ENCODE measurements around the gene VANGL1. TPM values are rescaled to one million over a fixed set of nuclear protein-coding genes. Genes with fewer than 3 reads are reported as not detected.

VANGL1 gene
- total RNA-seq, 1 donor from 2014 or later: 5.9 TPM

DNA sequence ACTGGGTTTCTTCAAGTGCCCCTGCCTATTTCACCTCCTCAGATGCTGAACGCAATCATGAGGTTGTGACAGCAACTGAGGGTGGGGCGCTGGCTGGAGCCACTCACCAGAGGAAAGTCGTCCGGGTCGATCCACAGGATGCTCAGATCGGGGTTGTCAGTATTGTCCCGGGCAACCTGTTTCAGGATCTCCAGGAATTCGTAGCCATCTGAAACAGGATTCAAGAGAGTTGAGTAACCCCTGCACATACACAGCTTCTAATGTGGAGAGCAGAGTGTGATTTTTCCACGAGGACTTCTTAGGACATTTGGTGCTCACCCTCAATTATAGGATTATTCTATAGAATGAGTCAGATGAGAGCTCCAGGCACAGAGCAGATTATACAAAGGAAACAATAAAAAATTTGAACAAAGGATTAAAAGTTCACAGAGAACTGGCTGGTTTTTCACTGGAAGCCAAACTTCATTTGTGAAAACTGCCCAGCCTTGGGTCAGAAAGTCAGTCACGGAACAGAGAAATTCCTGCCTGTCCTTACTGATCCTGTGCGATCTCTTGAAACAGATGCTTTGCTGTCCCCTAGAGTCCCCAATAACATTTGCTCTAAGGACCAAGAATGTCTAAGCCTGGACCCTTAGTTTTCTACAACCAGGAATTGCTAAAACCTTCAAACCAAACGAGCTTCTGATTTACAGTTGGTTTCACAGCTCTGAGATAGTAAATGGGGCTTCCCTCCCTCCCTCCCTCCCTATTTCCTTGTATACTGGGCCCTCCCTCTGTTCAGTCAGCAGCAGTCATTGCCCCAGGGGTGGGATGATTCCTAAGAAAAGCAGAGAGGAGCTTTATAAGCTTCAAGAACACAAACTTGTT is 63.5 kb downstream of the VANGL1 start:
- H3K4me1 ChIP-seq: peaks cover 66% of the 10 kb centered on the region
- TF ChIP-seq, protein P1, sequence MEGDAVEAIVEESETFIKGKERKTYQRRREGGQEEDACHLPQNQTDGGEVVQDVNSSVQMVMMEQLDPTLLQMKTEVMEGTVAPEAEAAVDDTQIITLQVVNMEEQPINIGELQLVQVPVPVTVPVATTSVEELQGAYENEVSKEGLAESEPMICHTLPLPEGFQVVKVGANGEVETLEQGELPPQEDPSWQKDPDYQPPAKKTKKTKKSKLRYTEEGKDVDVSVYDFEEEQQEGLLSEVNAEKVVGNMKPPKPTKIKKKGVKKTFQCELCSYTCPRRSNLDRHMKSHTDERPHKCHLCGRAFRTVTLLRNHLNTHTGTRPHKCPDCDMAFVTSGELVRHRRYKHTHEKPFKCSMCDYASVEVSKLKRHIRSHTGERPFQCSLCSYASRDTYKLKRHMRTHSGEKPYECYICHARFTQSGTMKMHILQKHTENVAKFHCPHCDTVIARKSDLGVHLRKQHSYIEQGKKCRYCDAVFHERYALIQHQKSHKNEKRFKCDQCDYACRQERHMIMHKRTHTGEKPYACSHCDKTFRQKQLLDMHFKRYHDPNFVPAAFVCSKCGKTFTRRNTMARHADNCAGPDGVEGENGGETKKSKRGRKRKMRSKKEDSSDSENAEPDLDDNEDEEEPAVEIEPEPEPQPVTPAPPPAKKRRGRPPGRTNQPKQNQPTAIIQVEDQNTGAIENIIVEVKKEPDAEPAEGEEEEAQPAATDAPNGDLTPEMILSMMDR (IDR thresholded peaks at IDR 0.05; ENCODE audit: borderline replicate concordance): no peak
- H3K27ac ChIP-seq (replicated peaks): peak overlapping the region; percentile 27
- H3K27me3 ChIP-seq (ENCODE audit: low read depth): peaks cover 3% of the 10 kb centered on the region
- intact Hi-C loops (cut with micrococcal nuclease): no loop called here
- H3K36me3 ChIP-seq: peaks cover 25% of the 10 kb centered on the region
- no peak overlapping the region for H3K4me3 ChIP-seq
- no peak for DNase-seq
- no peaks in the 10 kb centered on the region for H3K9me3 ChIP-seq (replicated peaks)

DNA sequence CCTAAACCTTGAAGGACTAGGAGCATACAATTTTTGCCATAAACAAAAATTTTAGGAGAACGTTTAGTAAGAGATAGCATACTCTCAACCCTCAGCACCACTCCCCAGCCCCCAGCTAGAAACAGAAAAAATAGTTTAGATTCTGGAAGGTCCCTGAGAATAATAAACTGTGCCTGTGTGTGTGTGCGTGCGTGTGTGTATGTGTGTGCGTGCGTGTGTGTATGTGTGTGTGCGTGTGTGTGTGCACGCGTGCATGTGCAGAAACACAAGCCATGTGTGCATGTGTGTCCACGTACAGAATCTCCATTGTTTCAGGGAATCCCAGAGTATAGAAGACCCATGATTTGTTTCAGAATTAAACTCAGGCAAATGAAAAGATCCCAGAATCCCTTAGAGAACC is 64.2 kb downstream of the VANGL1 start:
- Histone ChIP-seq H3K27ac (replicated peaks) (peak overlapping the region; percentile 27), H3K36me3 (peaks cover 25% of the 10 kb centered on the region), H3K9me3 (replicated peaks) (no peaks in the 10 kb centered on the region), H3K4me1 (peaks cover 72% of the 10 kb centered on the region), H3K4me3 (no peak overlapping the region), H3K27me3 (ENCODE audit: low read depth) (peaks cover 10% of the 10 kb centered on the region)
- intact Hi-C loops (cut with micrococcal nuclease): no loop called here
- TF ChIP-seq, protein P1 (IDR thresholded peaks at IDR 0.05; ENCODE audit: borderline replicate concordance): no peak
- no peak for DNase-seq

DNA sequence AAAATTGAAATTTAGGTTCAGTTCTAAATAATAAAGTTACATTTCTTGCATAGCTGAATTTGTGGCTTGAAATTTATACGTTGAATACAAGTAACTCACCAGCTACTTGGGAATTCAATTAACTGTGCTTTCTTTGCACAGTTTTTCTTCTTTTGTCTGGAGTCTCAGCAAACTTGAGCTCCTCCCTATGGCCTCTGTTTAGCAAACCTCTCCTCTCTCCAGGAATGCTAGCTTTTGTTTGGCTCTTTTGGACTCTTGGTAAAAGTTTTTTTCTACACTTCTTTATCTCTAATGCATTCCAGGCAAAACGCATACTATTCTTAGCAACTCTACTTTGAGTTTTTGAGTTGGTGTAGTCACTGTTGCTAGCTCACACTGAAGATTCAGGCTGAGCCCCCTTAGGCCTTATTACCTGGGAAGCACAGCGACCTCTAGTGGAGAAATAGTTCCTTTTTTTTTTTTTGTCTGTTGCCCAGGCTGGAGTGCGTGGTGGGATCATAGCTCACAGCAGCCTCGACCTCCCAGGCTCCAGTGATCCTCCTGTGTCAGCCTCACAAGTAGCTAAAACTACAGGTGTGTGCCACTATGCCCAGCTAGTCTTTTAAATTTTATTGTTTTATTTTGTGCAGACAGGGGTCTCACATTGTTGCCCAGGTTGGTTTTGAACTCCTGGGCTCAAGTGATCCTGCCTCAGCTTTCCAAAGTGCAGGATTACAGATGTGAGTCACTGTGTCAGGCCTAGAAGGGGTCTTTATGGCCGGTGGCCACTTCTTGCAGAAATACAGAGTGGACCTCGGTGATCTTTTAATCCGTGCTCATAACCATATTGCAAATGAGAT is 65.0 kb downstream of the VANGL1 start:
- Histone ChIP-seq H3K4me3 (no peak overlapping the region), H3K27me3 (ENCODE audit: low read depth) (peaks cover 13% of the 10 kb centered on the region), H3K27ac (replicated peaks) (peak overlapping the region; percentile 27), H3K9me3 (replicated peaks) (no peaks in the 10 kb centered on the region), H3K36me3 (peaks cover 24% of the 10 kb centered on the region), H3K4me1 (peaks cover 81% of the 10 kb centered on the region)
- no peak for DNase-seq
- TF ChIP-seq, protein P1 (IDR thresholded peaks at IDR 0.05; ENCODE audit: borderline replicate concordance): peak; percentile 74
- intact Hi-C loops (cut with micrococcal nuclease): no loop called here

DNA sequence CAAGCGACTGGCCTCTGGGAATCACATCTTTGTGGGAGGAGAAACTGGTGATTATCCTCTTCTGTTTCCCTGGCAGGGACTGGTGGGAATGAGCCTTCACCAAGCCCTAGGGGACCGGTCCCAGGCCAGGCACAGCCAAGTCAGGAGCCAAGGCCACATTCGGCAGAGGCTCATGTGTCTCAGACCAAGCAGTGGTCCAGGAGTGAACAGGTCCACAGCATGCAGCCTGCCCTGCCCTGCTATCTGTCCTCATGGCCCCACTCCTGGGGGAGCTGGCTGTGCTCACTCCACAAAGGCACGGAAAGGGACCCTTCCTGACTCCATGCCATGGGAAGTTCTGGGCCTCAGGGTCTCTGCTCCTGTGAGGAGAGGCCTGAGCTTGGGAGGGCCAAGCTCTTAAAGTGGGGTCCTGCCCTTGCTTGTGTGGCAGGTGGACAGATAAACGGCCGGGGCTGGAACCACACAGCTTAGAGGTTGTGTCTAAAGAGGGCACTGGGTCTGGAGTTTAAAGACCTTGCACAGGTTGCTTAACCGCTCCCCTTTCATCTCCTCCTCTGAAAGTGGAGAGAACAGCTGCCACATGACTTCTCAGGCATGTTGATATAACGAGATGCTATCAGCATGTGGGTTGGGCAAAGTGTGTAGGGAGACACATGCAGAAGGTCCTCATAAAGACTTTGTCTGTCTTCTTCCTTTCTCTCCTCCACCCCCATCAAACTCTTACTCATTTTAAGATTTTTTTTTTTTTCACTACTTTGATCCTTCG is 69.3 kb downstream of the VANGL1 start:
- Histone ChIP-seq H3K27me3 (ENCODE audit: low read depth) (peaks cover 13% of the 10 kb centered on the region), H3K27ac (replicated peaks) (peak overlapping the region; percentile 46), H3K36me3 (peaks cover 7% of the 10 kb centered on the region), H3K4me3 (no peak overlapping the region), H3K9me3 (replicated peaks) (no peaks in the 10 kb centered on the region), H3K4me1 (peaks cover 61% of the 10 kb centered on the region)
- intact Hi-C loops (cut with micrococcal nuclease): loop anchor here (10.0 kb wide), 1 partner anchor 54 kb away; the partner anchor contains the start of gene CASQ2
- TF ChIP-seq, protein P1 (IDR thresholded peaks at IDR 0.05; ENCODE audit: borderline replicate concordance): no peak
- DNase-seq: no peak

Measured in left ventricle myocardium inferior (tissue), 1 donor.